Measurements from ENCODE around the gene SOCS7. TPM values are rescaled to one million over a fixed set of nuclear protein-coding genes. Genes with fewer than 3 reads are reported as not detected.

The SOCS7 gene
- total RNA-seq, 1 donor from 2014 or later, result 12.0 TPM

- intact Hi-C loops (cut with DNase I), result no loop called here
- no peak for ATAC-seq
- no peak for DNase-seq (ENCODE audit: missing footprints)
These were observed 97.7 kb downstream of the SOCS7 start for GRCh38 chr17:38449364-38449763.

- DNase-seq (ENCODE audit: missing footprints) (no peak), ATAC-seq (no peak)
- intact Hi-C loops (cut with DNase I), result loop anchor here (2.0 kb wide), 1 partner anchor 16 kb away; no protein-coding TSS in a partner anchor
These were observed 98.9 kb downstream of the SOCS7 start for GRCh38 chr17:38450557-38451029.

- DNase-seq (ENCODE audit: missing footprints), result no peak
- intact Hi-C loops (cut with DNase I), result loop anchor here (2.0 kb wide), 1 partner anchor 16 kb away; no protein-coding TSS in a partner anchor
- peak; percentile 30 for ATAC-seq
These were observed 99.6 kb downstream of the SOCS7 start for GRCh38 chr17:38451030-38451839.

GRCh38 chr17:38451840-38452529, 100.3 kb downstream of the SOCS7 start:
- intact Hi-C loops (cut with DNase I), result loop anchor here (2.0 kb wide), 1 partner anchor 15 kb away; no protein-coding TSS in a partner anchor
- ATAC-seq (no peak), DNase-seq (ENCODE audit: missing footprints) (no peak)

- intact Hi-C loops (cut with DNase I), result no loop called here
- ATAC-seq, result no peak
- no peak for DNase-seq (ENCODE audit: missing footprints)
These were observed 101.1 kb downstream of the SOCS7 start for GRCh38 chr17:38452719-38453118.

GRCh38 chr17:38453951-38454421, 102.3 kb downstream of the SOCS7 start:
- intact Hi-C loops (cut with DNase I), result no loop called here
- ATAC-seq (no peak), DNase-seq (ENCODE audit: missing footprints) (no peak)

GRCh38 chr17:38454532-38454931, 102.9 kb downstream of the SOCS7 start:
- DNase-seq (ENCODE audit: missing footprints) (peak; percentile 92), ATAC-seq (peak; percentile 85)
- intact Hi-C loops (cut with DNase I), result no loop called here

Other genes with a start within 250 kb of the SOCS7 start
- gene TBC1D3E, start 223.9 kb upstream of the SOCS7 start, total RNA-seq, result not detected
- not detected for gene TBC1D3, start 159.3 kb upstream of the SOCS7 start, total RNA-seq
- gene MRPL45, start 54.7 kb upstream of the SOCS7 start, total RNA-seq, result 36.9 TPM
- not detected for gene GPR179, start 7.9 kb upstream of the SOCS7 start, total RNA-seq
- 67.5 TPM for gene ARHGAP23, start 76.6 kb downstream of the SOCS7 start, total RNA-seq

Data from Right ventricle myocardium inferior (tissue), 1 donor.